K562 (cell line): Measurements from ENCODE around the gene MAPK13. TPM values are rescaled to one million over a fixed set of nuclear protein-coding genes. Genes with fewer than 3 reads are reported as not detected.
A peak's percentile ranks its signal among the peaks of the same experiment; 100 is the strongest.

ENCODE experiments used
- BCOR ChIP-seq: fragments of 450-650 bp; IDR thresholded peaks from 2 replicates; pipeline ENCODE4 v1.6.1; 2016
- DPF2 ChIP-seq: fragments of 450-650 bp; IDR thresholded peaks from 2 replicates; pipeline ENCODE4 v1.6.1; 2016
- FOXM1 ChIP-seq, 2 experiments: fragments of 450-650 bp in 1 of 2; sonication (generic) in 1 of 2; formaldehyde crosslinking in 1 of 2; IDR thresholded peaks; 2 replicates each; pipeline versions ENCODE4 v1.6.1 to v1.9.0; 2017 to 2022; ENCODE audit warnings: low read depth in 2 of 2, mild to moderate bottlenecking in 2 of 2, missing genetic modification reagents in 1 of 2, moderate library complexity in 1 of 2
- HMG20A ChIP-seq: fragments of 450-650 bp; formaldehyde crosslinking; conservative IDR thresholded peaks from 2 replicates; pipeline ENCODE4 v1.4.0; 2020; ENCODE audit warnings: mild to moderate bottlenecking, mixed read lengths
- MEIS2 ChIP-seq: fragments of 450-650 bp; IDR thresholded peaks from 2 replicates; pipeline ENCODE4 v1.6.1; 2014; ENCODE audit warnings: mild to moderate bottlenecking; ENCODE audit not compliant: partially characterized antibody
- NFRKB ChIP-seq: fragments of 450-650 bp; IDR thresholded peaks from 2 replicates; pipeline ENCODE4 v1.6.1; 2016; ENCODE audit warnings: low read depth
- STAT6 ChIP-seq: sonication (generic); formaldehyde crosslinking; IDR thresholded peaks from 2 replicates; pipeline ENCODE4 v1.8.1; 2023; ENCODE audit warnings: mild to moderate bottlenecking, missing genetic modification reagents
- THRB ChIP-seq: fragments of 450-650 bp; formaldehyde crosslinking; conservative IDR thresholded peaks from 2 replicates; pipeline ENCODE4 v1.4.0; 2022; ENCODE audit warnings: mild to moderate bottlenecking, missing genetic modification characterization
- ZNF764 ChIP-seq: fragments of 250-450 bp; sonication (Bioruptor Pico); IDR thresholded peaks from 2 replicates; pipeline ENCODE4 v1.4.0; 2020; ENCODE audit warnings: low read depth, mild to moderate bottlenecking, moderate library complexity
- polyA plus RNA-seq, 8 experiments: library from polyadenylated mRNA; depleted of rRNA in 4 of 8; stranded (reverse) in 5 of 8; unstranded in 3 of 8; fragments of >200 nt; fragmentation: Nextera tagmentation in 2 of 8; fragmentation: Illumina TruSeq in 1 of 8; extraction: Ambion mirVana in 2 of 8; extraction: Trizol in 1 of 8; gene quantifications; 2 replicates each; pipeline versions ENCODE4 v1.2.1 to v1.2.3, GENCODE V29; 2011 to 2014; ENCODE audit warnings: inconsistent platforms in 1 of 8, missing spikeins in 1 of 8
- total RNA-seq, 7 experiments: library from RNA; depleted of rRNA in 6 of 7; stranded (reverse); fragments of >200 nt in 6 of 7; fragmentation: Illumina TruSeq in 2 of 7; extraction: Trizol in 2 of 7; gene quantifications; 2 replicates each; pipeline versions ENCODE4 v1.2.1 to v1.2.3, GENCODE V29; 2011 to 2021; ENCODE audit warnings: low replicate concordance in 1 of 7

Gene MAPK13
- total and polyA plus RNA-seq, 9 of the 15 experiments (the other 6 are each of a cell fraction or from before 2014, with no cell fraction given) = 0.03 to 2.3 (median 0.48) TPM; not detected in 1

- no peak for TF ChIP-seq HMG20A (CRISPR knock-in tag)
- TF ChIP-seq ZNF764 = no peak
- 0 out of 2 replicates have a peak, but pooled peaks have one; percentile 60 for TF ChIP-seq THRB (CRISPR knock-in tag)
- TF ChIP-seq MEIS2 = peak; percentile 18
- TF ChIP-seq NFRKB = no peak
- TF ChIP-seq DPF2 = no peak
- TF ChIP-seq STAT6 = no peak
- no peak for TF ChIP-seq BCOR
- no peak for TF ChIP-seq FOXM1 (IDR thresholded peaks at IDR 0.05; ENCODE audit: low read depth)
- TF ChIP-seq FOXM1 (CRISPR knock-in tag; IDR thresholded peaks at IDR 0.05; ENCODE audit: low read depth) = no peak
Measured at GRCh38 chr6:36132246-36132895, 2.1 kb downstream of the MAPK13 start (continued).
